ENCODE data around the gene SLC5A1. TPM values are rescaled to one million over a fixed set of nuclear protein-coding genes. Genes with fewer than 3 reads are reported as not detected.

The SLC5A1 gene
- total and polyA plus RNA-seq, 2 experiments from 2014 or later: 0.03 TPM; not detected in 1

- no peaks in the 10 kb centered on the region for H3K4me1 ChIP-seq (ENCODE audit: insufficient read depth)
- no peak overlapping the region for H3K4me2 ChIP-seq
- Mint-ChIP-seq H3K27me3 (ENCODE audit: insufficient read depth, low read depth, poor library complexity) (peaks cover 9% of the 10 kb centered on the region), H3K4me1 (peaks cover 4% of the 10 kb centered on the region), H3K9me3 (no peaks in the 10 kb centered on the region), H3K27ac (no peak overlapping the region), H3K36me3 (ENCODE audit: low read depth) (no peaks in the 10 kb centered on the region), H3K4me3 (no peak overlapping the region)
- no peak for ATAC-seq
- H3K36me3 ChIP-seq (ENCODE audit: insufficient read depth): no peaks in the 10 kb centered on the region
- H3K27me3 ChIP-seq (ENCODE audit: insufficient read depth): no peaks in the 10 kb centered on the region
- H3F3A ChIP-seq (replicated peaks; ENCODE audit: low read depth): no peaks in the 10 kb centered on the region
- H3K79me2 ChIP-seq (replicated peaks; ENCODE audit: insufficient read depth): no peaks in the 10 kb centered on the region
- no peak overlapping the region for H2AFZ ChIP-seq
- no peaks in the 10 kb centered on the region for H4K20me1 ChIP-seq (replicated peaks; ENCODE audit: insufficient read depth)
- no peak overlapping the region for H3K4me3 ChIP-seq
- TF ChIP-seq JUNB (IDR thresholded peaks at IDR 0.05; ENCODE audit: unreplicated experiment) (no peak), CTCF (conservative IDR thresholded peaks at IDR 0.05; ENCODE audit: low read depth in 2 of 2) (peak in 1 of 2 experiments; percentile 32; a peak in 2 of 4 replicates)
- no peak for DNase-seq (ENCODE audit: low spot score)
- H3K27ac ChIP-seq (ENCODE audit: low read depth): no peak overlapping the region
- no peaks in the 10 kb centered on the region for H3K9me2 ChIP-seq (ENCODE audit: insufficient read depth)
These were observed 30.2 kb downstream of the SLC5A1 start for GRCh38 chr22:32073262-32073661.

- no peaks in the 10 kb centered on the region for H3K9me3 Mint-ChIP-seq
- ATAC-seq (no peak), DNase-seq (ENCODE audit: low spot score) (no peak)
- no peaks in the 10 kb centered on the region for H3K79me2 ChIP-seq (replicated peaks; ENCODE audit: insufficient read depth)
- H4K20me1 ChIP-seq (replicated peaks; ENCODE audit: insufficient read depth): no peaks in the 10 kb centered on the region
- H2AFZ ChIP-seq: no peak overlapping the region
- H3K27me3 Mint-ChIP-seq (ENCODE audit: insufficient read depth, low read depth, poor library complexity): peaks cover 8% of the 10 kb centered on the region
- H3F3A ChIP-seq (replicated peaks; ENCODE audit: low read depth): no peaks in the 10 kb centered on the region
- H3K4me1 Mint-ChIP-seq: peaks cover 4% of the 10 kb centered on the region
- H3K4me3 Mint-ChIP-seq: no peak overlapping the region
- H3K9me2 ChIP-seq (ENCODE audit: insufficient read depth): no peaks in the 10 kb centered on the region
- H3K27ac ChIP-seq (ENCODE audit: low read depth): no peak overlapping the region
- no peak overlapping the region for H3K4me3 ChIP-seq
- H3K27me3 ChIP-seq (ENCODE audit: insufficient read depth): no peaks in the 10 kb centered on the region
- no peak overlapping the region for H3K4me2 ChIP-seq
- H3K36me3 Mint-ChIP-seq (ENCODE audit: low read depth): no peaks in the 10 kb centered on the region
- H3K27ac Mint-ChIP-seq: no peak overlapping the region
- no peaks in the 10 kb centered on the region for H3K36me3 ChIP-seq (ENCODE audit: insufficient read depth)
- no peaks in the 10 kb centered on the region for H3K4me1 ChIP-seq (ENCODE audit: insufficient read depth)
- TF ChIP-seq ZNF114 (CRISPR knock-in tag; IDR thresholded peaks at IDR 0.05): no peak
- no peak for TF ChIP-seq CTCF (conservative IDR thresholded peaks at IDR 0.05; ENCODE audit: low read depth in 2 of 2)
These were observed 30.8 kb downstream of the SLC5A1 start for GRCh38 chr22:32073823-32074380.

- no peak for DNase-seq (ENCODE audit: low spot score)
- no peak for ATAC-seq
- Mint-ChIP-seq H3K36me3 (ENCODE audit: low read depth) (no peaks in the 10 kb centered on the region), H3K4me3 (no peak overlapping the region), H3K9me3 (no peaks in the 10 kb centered on the region), H3K4me1 (peaks cover 6% of the 10 kb centered on the region; the same call in 2 of the 3 replicates), H3K27me3 (ENCODE audit: insufficient read depth, low read depth, poor library complexity) (peaks cover 5% of the 10 kb centered on the region), H3K27ac (no peak overlapping the region)
- no peaks in the 10 kb centered on the region for H3K36me3 ChIP-seq (ENCODE audit: insufficient read depth)
- no peak overlapping the region for H3K27ac ChIP-seq (ENCODE audit: low read depth)
- H3K27me3 ChIP-seq (ENCODE audit: insufficient read depth): no peaks in the 10 kb centered on the region
- H3K4me3 ChIP-seq: no peak overlapping the region
- no peaks in the 10 kb centered on the region for H3K79me2 ChIP-seq (replicated peaks; ENCODE audit: insufficient read depth)
- no peaks in the 10 kb centered on the region for H3K4me1 ChIP-seq (ENCODE audit: insufficient read depth)
- no peaks in the 10 kb centered on the region for H3F3A ChIP-seq (replicated peaks; ENCODE audit: low read depth)
- H3K4me2 ChIP-seq: no peak overlapping the region
- no peaks in the 10 kb centered on the region for H4K20me1 ChIP-seq (replicated peaks; ENCODE audit: insufficient read depth)
- no peak overlapping the region for H2AFZ ChIP-seq
- no peaks in the 10 kb centered on the region for H3K9me2 ChIP-seq (ENCODE audit: insufficient read depth)
- no peak for TF ChIP-seq REST (IDR thresholded peaks at IDR 0.05; ENCODE audit: unreplicated experiment)
These were observed 33.1 kb downstream of the SLC5A1 start for GRCh38 chr22:32075997-32076760.

Measured in GM23338 (cell line).